ENCODE results near the gene PMP22.

DNA sequence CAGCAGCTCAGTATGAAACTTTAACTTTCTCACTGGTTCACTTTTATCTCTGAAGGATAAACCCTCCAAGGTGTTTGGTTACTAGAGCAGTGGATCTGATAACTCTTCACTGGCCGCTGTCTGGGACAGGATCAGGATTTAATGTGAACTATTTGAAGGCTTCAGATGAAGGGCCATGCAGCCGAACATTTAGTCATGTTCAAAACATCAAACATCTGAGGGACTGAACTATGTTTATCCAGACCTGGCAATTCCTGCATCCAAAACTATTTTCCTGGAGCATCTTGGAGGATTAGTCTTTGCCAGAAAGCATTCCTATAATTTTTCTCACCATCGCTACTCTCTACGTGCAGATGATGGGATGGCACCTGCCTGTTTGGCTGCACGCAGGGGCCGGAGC, 20.3 kb upstream of the PMP22 start:
- no peak for TF ChIP-seq SIN3A (IDR thresholded peaks at IDR 0.05; ENCODE audit: borderline replicate concordance, insufficient read depth, low read length)
- no peak for TF ChIP-seq POLR2AphosphoS5 (IDR thresholded peaks at IDR 0.05; ENCODE audit: low read depth, low read length)
- no peak for TF ChIP-seq TAF1 (IDR thresholded peaks at IDR 0.05; ENCODE audit: borderline replicate concordance, insufficient read depth, low read length)
- TF ChIP-seq, protein P1, sequence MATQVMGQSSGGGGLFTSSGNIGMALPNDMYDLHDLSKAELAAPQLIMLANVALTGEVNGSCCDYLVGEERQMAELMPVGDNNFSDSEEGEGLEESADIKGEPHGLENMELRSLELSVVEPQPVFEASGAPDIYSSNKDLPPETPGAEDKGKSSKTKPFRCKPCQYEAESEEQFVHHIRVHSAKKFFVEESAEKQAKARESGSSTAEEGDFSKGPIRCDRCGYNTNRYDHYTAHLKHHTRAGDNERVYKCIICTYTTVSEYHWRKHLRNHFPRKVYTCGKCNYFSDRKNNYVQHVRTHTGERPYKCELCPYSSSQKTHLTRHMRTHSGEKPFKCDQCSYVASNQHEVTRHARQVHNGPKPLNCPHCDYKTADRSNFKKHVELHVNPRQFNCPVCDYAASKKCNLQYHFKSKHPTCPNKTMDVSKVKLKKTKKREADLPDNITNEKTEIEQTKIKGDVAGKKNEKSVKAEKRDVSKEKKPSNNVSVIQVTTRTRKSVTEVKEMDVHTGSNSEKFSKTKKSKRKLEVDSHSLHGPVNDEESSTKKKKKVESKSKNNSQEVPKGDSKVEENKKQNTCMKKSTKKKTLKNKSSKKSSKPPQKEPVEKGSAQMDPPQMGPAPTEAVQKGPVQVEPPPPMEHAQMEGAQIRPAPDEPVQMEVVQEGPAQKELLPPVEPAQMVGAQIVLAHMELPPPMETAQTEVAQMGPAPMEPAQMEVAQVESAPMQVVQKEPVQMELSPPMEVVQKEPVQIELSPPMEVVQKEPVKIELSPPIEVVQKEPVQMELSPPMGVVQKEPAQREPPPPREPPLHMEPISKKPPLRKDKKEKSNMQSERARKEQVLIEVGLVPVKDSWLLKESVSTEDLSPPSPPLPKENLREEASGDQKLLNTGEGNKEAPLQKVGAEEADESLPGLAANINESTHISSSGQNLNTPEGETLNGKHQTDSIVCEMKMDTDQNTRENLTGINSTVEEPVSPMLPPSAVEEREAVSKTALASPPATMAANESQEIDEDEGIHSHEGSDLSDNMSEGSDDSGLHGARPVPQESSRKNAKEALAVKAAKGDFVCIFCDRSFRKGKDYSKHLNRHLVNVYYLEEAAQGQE (IDR thresholded peaks at IDR 0.05; ENCODE audit: insufficient read depth in 1 of 2, low read depth in 2 of 2, low read length in 2 of 2) = no peak
- no peak for TF ChIP-seq FOXP2 (optimal IDR thresholded peaks at IDR 0.05; ENCODE audit: borderline replicate concordance, extremely low read depth, extremely low read length, insufficient read depth)

Measured in PFSK-1 (cell line).